ENCODE results near the gene VNN1. TPM values are rescaled to one million over a fixed set of nuclear protein-coding genes. Genes with fewer than 3 reads are reported as not detected.
A peak's percentile ranks its signal among the peaks of the same experiment; 100 is the strongest.

VNN1 gene
- total RNA-seq, 4 donors from 2014 or later, result 0.84 to 1.5 (median 1.4) TPM; not detected in 1

GRCh38 chr6:132733814-132734213 lies 20.0 kb upstream of the VNN1 start:
- 77 to 81% methylated on average over 1 of the region's 1 CpG for WGBS, 2 donors
- H3K27me3 ChIP-seq, result no peaks in the 10 kb centered on the region
- DNase-seq (ENCODE audit: low spot score in 2 of 2), result no peak
- no peak overlapping the region for H3K27ac ChIP-seq
- peaks cover 0 to 7% (median 0%) of the 10 kb centered on the region in 4 donors for H3K4me1 ChIP-seq
- no peaks in the 10 kb centered on the region for H3K9me3 ChIP-seq
- H3K36me3 ChIP-seq, result no peaks in the 10 kb centered on the region
- TF ChIP-seq CTCF (IDR thresholded peaks at IDR 0.05) (no peak), EP300 (IDR thresholded peaks at IDR 0.05) (peak in 1 of 2 donors; percentile 29)
- no peak overlapping the region for H3K4me3 ChIP-seq

- H3K4me1 ChIP-seq, result peaks cover 0 to 7% (median 0%) of the 10 kb centered on the region in 4 donors
- H3K27ac ChIP-seq, result no peak overlapping the region
- DNase-seq (ENCODE audit: low spot score in 2 of 2), result no peak
- 73 to 78% methylated on average over 2 of the region's 2 CpGs for WGBS, 2 donors
- H3K9me3 ChIP-seq, result no peaks in the 10 kb centered on the region
- no peak for TF ChIP-seq POLR2A (IDR thresholded peaks at IDR 0.05)
- no peak for TF ChIP-seq EP300 (IDR thresholded peaks at IDR 0.05)
- TF ChIP-seq CTCF (IDR thresholded peaks at IDR 0.05), result no peak
- H3K27me3 ChIP-seq, result no peaks in the 10 kb centered on the region
- H3K4me3 ChIP-seq, result no peak overlapping the region
- no peaks in the 10 kb centered on the region for H3K36me3 ChIP-seq
Measured at GRCh38 chr6:132733283-132733682, 19.4 kb upstream of the VNN1 start.

- Histone ChIP-seq H3K4me1 (peaks cover 0 to 7% (median 0%) of the 10 kb centered on the region in 4 donors), H3K27me3 (no peaks in the 10 kb centered on the region), H3K27ac (no peak overlapping the region), H3K4me3 (no peak overlapping the region), H3K9me3 (no peaks in the 10 kb centered on the region), H3K36me3 (no peaks in the 10 kb centered on the region)
- no peak for DNase-seq (ENCODE audit: low spot score in 2 of 2)
- 85 to 88% methylated on average over 2 of the region's 2 CpGs for WGBS, 2 donors
- TF ChIP-seq EP300 (IDR thresholded peaks at IDR 0.05), result no peak
- no peak for TF ChIP-seq POLR2A (IDR thresholded peaks at IDR 0.05)
- no peak for TF ChIP-seq CTCF (IDR thresholded peaks at IDR 0.05)
Measured at GRCh38 chr6:132731086-132731485, 17.2 kb upstream of the VNN1 start.

GRCh38 chr6:132730560-132730959 lies 16.7 kb upstream of the VNN1 start:
- 73 to 78% methylated on average over 3 of the region's 3 CpGs for WGBS, 2 donors
- Histone ChIP-seq H3K36me3 (no peaks in the 10 kb centered on the region), H3K9me3 (no peaks in the 10 kb centered on the region), H3K4me3 (no peak overlapping the region), H3K27me3 (no peaks in the 10 kb centered on the region), H3K4me1 (peaks cover 0 to 7% (median 0%) of the 10 kb centered on the region in 4 donors), H3K27ac (no peak overlapping the region)
- DNase-seq (ENCODE audit: low spot score in 2 of 2), result no peak
- TF ChIP-seq EP300 (IDR thresholded peaks at IDR 0.05), result no peak
- TF ChIP-seq POLR2A (IDR thresholded peaks at IDR 0.05), result no peak
- TF ChIP-seq CTCF (IDR thresholded peaks at IDR 0.05), result no peak

GRCh38 chr6:132728616-132729015 lies 14.8 kb upstream of the VNN1 start:
- no peaks in the 10 kb centered on the region for H3K9me3 ChIP-seq
- no peaks in the 10 kb centered on the region for H3K36me3 ChIP-seq
- H3K27me3 ChIP-seq, result no peaks in the 10 kb centered on the region
- DNase-seq (ENCODE audit: low spot score in 2 of 2), result no peak
- no peak overlapping the region for H3K27ac ChIP-seq
- H3K4me3 ChIP-seq, result no peak overlapping the region
- H3K4me1 ChIP-seq, result no peaks in the 10 kb centered on the region
- WGBS, 2 donors, result 75 to 76% methylated on average over 4 of the region's 4 CpGs
- no peak for TF ChIP-seq POLR2A (IDR thresholded peaks at IDR 0.05)
- no peak for TF ChIP-seq CTCF (IDR thresholded peaks at IDR 0.05)
- no peak for TF ChIP-seq EP300 (IDR thresholded peaks at IDR 0.05)
